ENCODE results near the gene MAPK8. TPM values are rescaled to one million over a fixed set of nuclear protein-coding genes. Genes with fewer than 3 reads are reported as not detected.

Gene MAPK8
- total and polyA plus RNA-seq, 2 of the 4 experiments (the other 2 are of a cell fraction), result 41.5 to 54.7 TPM

DNA sequence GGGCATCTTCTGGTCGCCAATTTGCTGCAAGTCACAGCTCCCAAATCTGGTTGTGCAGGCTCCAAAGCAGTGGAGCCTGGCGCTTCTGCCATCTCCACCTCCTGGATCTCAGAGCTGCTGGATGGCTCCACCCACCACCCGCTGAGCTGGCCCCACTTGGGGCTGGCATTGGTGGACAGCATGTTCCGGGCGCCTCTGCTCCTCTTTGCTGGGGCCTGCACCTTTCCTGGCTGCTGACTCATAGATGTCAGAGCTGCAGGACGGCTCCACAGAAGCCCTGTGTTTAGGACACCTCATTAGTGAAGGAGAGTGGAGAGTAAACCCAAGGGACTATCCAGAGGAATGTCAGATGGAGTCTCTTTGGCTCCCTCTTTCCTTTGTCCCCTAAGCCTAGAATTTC lies 27.4 kb downstream of the MAPK8 start:
- H3K36me3 ChIP-seq (ENCODE audit: control insufficient read depth, insufficient read depth, low read length), result peaks cover 12% of the 10 kb centered on the region
- no peak overlapping the region for H3K14ac ChIP-seq (replicated peaks; ENCODE audit: low read depth, low read length)
- no peak overlapping the region for H3K27ac ChIP-seq (ENCODE audit: insufficient read depth, low read length)
- no peak overlapping the region for H3K4ac ChIP-seq (ENCODE audit: low read depth, low read length)
- H2BK15ac ChIP-seq (ENCODE audit: low read depth, low read length), result no peak overlapping the region
- dilution Hi-C loops (cut with HindIII; ENCODE audit: low sequenced_read_pairs, unreplicated experiment) (no loop called here), intact Hi-C loops (cut with micrococcal nuclease) (no loop called here), in situ Hi-C loops (cut with MboI; ENCODE audit: low sequenced_read_pairs) (no loop called here)
- no peak overlapping the region for H4K8ac ChIP-seq (ENCODE audit: low read depth in 2 of 2, low read length in 2 of 2)
- H2BK120ac ChIP-seq (ENCODE audit: low read depth, low read length), result no peak overlapping the region
- H3K4me2 ChIP-seq (ENCODE audit: low read depth, low read length), result no peak overlapping the region
- H3K23ac ChIP-seq (ENCODE audit: low read depth, low read length), result no peak overlapping the region
- no peak overlapping the region for H2AK5ac ChIP-seq (ENCODE audit: low read depth, low read length)
- H3K4me1 ChIP-seq (ENCODE audit: control insufficient read depth, insufficient read depth, low read length), result 0 out of 2 replicates have a peak, but pooled peaks cover 2% of the 10 kb centered on the region
- POLR2A ChIA-PET (ENCODE audit: unreplicated experiment), result no interaction called here
- H2BK20ac ChIP-seq (ENCODE audit: low read depth, low read length), result no peak overlapping the region
- no peak overlapping the region for H2AFZ ChIP-seq (replicated peaks; ENCODE audit: low read length, poor library complexity)
- H4K5ac ChIP-seq (ENCODE audit: low read depth, low read length), result no peak overlapping the region
- H4K91ac ChIP-seq (ENCODE audit: insufficient read depth, low read depth, low read length), result no peak overlapping the region
- BruUV-seq (replicated peaks), result no TSS peak
- WGBS, 2 experiments (ENCODE audit: extremely low coverage in 2 of 2, insufficient read length in 1 of 2), result 79% methylated on average over 3 of the region's 6 CpGs; no CpG with 5 or more reads in 1 of the 2 experiments
- no peak overlapping the region for H2AK9ac ChIP-seq (replicated peaks; ENCODE audit: low read depth, low read length, poor library complexity)
- ATAC-seq (ENCODE audit: low read depth) (no peak; the same call in 1 of the 2 replicates), DNase-seq (peak; percentile 28)
- no peak overlapping the region for H2BK5ac ChIP-seq (ENCODE audit: low read depth, low read length, poor library complexity, severe bottlenecking)
- H3K18ac ChIP-seq (ENCODE audit: low read depth, low read length), result no peak overlapping the region
- peaks cover 36% of the 10 kb centered on the region for H4K20me1 ChIP-seq (ENCODE audit: insufficient read depth, low read length)
- CTCF ChIA-PET, result no interaction called here
- peaks cover 5% of the 10 kb centered on the region for H3K9me1 ChIP-seq (ENCODE audit: insufficient read depth, low read length)
- no peak overlapping the region for H3K9ac ChIP-seq (ENCODE audit: low read depth, low read length)
- H3K56ac ChIP-seq (ENCODE audit: extremely low read depth, insufficient read depth, low read length), result no peak overlapping the region
- no peaks in the 10 kb centered on the region for H3K27me3 ChIP-seq (ENCODE audit: control insufficient read depth, insufficient read depth, low read length)
- no peak overlapping the region for H3K4me3 ChIP-seq (ENCODE audit: insufficient read depth, low read depth, low read length)
- H3K79me1 ChIP-seq (ENCODE audit: low read depth in 1 of 2, low read length in 2 of 2), result peaks cover 49 to 54% of the 10 kb centered on the region in 2 experiments
- TF ChIP-seq CTCF (conservative IDR thresholded peaks at IDR 0.05; ENCODE audit: low read depth, low read length), result no peak
- no peak for TF ChIP-seq MXI1 (IDR thresholded peaks at IDR 0.05; ENCODE audit: borderline replicate concordance, low read depth, low read length)
- no peak for TF ChIP-seq CEBPB (IDR thresholded peaks at IDR 0.05; ENCODE audit: low read depth, low read length)
- TF ChIP-seq FOS (IDR thresholded peaks at IDR 0.05; ENCODE audit: low read depth, low read length), result no peak
- TF ChIP-seq RCOR1 (IDR thresholded peaks at IDR 0.05; ENCODE audit: insufficient replicate concordance, low read length), result no peak
- TF ChIP-seq RAD21 (IDR thresholded peaks at IDR 0.05; ENCODE audit: low read length), result no peak
- TF ChIP-seq RFX5 (IDR thresholded peaks at IDR 0.05; ENCODE audit: low read depth, low read length), result no peak
- no peak for TF ChIP-seq SMC3 (IDR thresholded peaks at IDR 0.05; ENCODE audit: low read depth, low read length)
- no peak for TF ChIP-seq CHD1 (IDR thresholded peaks at IDR 0.05; ENCODE audit: low read depth, low read length)
- TF ChIP-seq NFE2L2 (IDR thresholded peaks at IDR 0.05; ENCODE audit: low read depth, low read length), result no peak
- no peak for TF ChIP-seq BHLHE40 (IDR thresholded peaks at IDR 0.05; ENCODE audit: low read depth, low read length)
- no peak for TF ChIP-seq USF2 (IDR thresholded peaks at IDR 0.05; ENCODE audit: low read depth, low read length)
- no peak for TF ChIP-seq MAZ (IDR thresholded peaks at IDR 0.05; ENCODE audit: borderline replicate concordance, low read depth, low read length)
- TF ChIP-seq, protein P1, sequence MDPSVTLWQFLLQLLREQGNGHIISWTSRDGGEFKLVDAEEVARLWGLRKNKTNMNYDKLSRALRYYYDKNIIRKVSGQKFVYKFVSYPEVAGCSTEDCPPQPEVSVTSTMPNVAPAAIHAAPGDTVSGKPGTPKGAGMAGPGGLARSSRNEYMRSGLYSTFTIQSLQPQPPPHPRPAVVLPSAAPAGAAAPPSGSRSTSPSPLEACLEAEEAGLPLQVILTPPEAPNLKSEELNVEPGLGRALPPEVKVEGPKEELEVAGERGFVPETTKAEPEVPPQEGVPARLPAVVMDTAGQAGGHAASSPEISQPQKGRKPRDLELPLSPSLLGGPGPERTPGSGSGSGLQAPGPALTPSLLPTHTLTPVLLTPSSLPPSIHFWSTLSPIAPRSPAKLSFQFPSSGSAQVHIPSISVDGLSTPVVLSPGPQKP (IDR thresholded peaks at IDR 0.05; ENCODE audit: borderline replicate concordance, low read depth, low read length), result no peak
- no peak for TF ChIP-seq POLR2A (IDR thresholded peaks at IDR 0.05; ENCODE audit: low read depth, low read length)
- TF ChIP-seq MAFK (IDR thresholded peaks at IDR 0.05; ENCODE audit: low read depth, low read length), result no peak
- peaks cover 5% of the 10 kb centered on the region for H3K9me3 ChIP-seq (ENCODE audit: control insufficient read depth, insufficient read depth, low read length)

Measured in IMR-90 (cell line).